ENCODE results near the gene SLC23A1.

GRCh38 chr5:139416651-139417050 lies 33.6 kb upstream of the SLC23A1 start:
- TF ChIP-seq CTCF (IDR thresholded peaks at IDR 0.05) (no peak), POLR2A (IDR thresholded peaks at IDR 0.05) (no peak)
